ENCODE measurements around the gene SCN5A.
"Not testable (repeated sequence)": the region's sequence is repeated elsewhere in the genome, so short reads cannot be mapped to it uniquely, and the experiment has no call there.

The SCN5A gene

DNA sequence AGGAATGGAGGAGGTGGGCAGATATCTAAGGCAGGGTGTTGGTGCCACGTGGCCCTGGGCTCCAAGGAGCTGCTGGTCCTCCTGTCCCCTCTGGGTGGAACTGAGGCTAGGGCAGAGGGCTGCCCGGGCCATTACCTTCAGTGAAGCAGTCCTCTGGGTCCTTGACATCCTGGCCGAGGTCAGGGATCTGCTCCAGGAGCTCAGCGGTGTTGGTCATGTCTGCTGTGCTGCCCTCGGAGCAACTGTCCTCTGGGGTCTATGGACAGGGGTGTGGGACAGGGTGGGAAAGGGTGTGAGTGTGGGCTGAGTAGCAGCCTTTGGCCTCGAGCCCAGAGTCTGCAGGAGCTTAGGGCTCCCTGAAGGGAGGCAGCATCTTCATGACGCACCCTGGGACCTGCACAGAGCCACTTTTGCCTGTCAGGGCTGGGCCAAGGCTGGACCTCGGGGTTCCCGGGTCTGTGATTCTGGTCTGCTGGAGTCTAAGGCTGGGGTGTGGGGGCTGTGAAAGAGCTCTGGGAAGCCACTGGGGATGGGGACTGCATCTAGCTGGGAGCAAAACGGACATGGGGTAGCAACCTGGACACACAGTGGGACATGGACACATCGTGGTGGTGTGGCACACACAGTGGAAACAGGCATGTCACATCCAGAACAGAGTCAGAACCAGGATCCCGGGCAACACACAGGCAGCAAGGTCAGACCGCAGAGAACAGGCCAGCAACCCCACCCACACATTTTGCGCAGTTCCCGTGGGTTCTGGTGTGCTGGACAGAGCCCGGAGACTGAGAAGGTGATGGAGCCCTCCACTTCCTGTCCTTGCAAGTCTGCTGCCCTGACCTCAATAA is 72.7 kb downstream of the SCN5A start:
- no peak for DNase-seq

DNA sequence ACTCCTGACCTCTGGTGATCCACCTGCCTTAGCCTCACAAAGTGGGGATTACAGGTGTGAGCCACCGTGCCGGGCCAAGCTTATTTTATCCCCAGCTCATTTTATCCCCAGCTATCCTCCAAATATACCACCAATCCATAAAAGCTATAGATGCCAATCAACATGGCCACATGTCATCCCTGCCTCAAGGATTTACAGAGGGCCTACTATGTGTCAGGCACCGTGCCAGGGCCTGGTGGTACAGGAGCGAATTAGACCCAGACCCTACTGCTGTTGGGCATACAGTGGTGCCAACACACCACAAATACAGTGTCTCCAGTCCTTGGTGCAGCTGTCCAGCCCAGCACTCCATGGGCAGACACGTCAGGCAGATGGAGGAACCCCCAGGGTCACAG is 73.4 kb downstream of the SCN5A start:
- DNase-seq = no peak

DNA sequence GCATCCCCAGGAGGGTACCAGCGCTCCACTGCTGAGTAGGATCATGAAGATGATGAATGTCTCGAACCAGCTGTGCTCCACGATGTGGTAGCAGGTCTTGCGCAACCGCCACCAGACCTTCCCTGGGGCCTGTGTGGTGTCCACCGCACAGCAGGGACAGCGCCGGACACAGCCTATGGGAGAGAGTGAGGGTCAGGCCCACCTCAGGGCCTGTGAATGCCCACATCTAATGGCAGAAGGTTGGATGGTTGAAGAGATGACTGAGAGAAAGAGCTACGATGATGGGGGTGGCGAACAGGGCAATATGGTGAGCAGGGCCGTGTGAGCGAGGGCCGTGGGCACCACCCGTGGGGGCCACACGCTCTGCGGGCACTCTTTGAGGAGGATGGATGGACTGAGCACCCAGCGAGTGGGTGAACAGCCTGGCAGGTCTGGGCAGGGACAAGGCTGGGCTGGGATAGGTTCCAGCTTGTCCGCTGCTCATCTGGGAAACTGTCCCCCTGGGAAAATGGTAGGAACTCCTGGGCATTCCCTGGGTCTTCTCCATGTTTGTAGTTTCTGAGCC is 74.1 kb downstream of the SCN5A start:
- DNase-seq = no peak

DNA sequence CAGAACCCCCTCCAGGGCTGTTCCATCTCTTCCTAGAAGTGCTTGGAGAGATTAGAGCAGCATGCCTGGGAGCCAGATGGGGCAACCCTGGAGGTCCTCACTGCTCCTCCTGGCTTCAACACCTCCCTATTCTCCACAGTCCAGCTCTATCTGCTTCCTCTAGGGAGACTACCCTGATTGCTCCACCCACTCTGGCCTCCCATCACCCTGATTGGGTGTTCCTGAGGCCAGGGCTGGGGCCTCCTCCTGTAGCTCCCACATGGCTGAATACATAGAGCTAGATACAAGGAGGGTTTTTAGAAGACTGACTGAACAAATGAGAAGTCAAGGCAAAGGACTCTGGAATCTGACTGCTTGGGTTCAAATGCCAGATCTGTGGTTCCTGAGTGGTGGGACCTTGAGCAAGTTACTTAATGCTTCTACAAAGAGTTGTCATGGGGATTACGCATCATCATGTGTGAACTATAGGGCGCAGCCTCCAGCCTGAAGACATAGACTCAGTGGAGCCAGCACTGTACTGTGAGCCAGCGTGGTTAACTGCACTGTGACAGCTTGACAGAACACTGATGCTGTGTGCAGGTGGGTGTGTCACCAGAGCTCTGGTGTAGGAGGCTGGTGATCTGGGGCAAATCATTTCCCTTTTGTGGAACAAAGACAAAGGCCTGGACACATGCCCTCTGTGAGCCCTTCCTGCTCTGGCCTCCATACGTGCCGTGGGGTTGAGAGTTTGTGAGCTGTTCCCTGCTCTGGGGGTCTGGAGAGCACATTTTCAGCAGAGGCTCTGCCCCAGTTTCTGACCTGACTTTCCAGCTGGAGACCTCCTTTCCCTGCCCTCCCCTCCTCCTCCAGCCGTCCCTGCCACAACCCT is 74.8 kb downstream of the SCN5A start:
- DNase-seq = no peak

DNA sequence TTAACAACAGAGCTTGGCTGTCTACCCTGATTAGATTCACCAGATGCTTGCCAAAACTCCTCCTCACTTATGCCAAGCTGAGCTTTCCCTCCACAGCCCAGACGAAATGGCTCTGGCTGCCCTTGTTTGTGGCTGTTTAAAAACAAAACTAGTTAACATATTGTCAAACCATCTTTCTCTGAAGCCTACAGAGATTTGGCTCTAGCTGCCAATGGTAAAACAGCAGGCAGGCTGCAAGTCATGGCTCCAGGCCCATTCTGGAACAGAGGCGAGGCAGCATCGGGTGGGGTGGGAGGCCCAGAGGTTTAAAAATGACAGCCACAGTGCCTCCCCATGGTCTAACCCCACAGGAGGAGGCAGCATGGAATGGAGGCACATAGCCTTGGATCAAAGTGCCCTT is 75.9 kb downstream of the SCN5A start:
- DNase-seq = no peak

DNA sequence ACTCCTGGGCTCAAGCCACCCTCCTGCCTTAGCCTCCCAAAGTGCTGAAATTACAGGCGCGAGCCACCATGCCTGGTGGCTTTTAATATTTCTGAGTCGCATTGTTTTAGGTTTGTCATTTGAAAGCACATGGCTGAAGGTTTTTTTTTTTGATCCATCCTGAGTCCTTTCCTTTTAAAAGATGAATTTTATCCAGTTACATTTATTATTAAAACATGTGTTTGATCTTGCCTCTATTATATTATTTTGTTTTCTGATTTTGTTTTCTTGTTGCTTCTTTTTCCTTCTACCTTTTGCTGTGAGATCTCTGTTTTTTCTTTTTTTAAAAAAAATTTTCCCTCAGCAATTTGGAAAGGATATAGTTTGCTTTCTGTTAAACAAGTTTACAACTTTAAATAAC is 76.4 kb downstream of the SCN5A start:
- DNase-seq = no peak

DNA sequence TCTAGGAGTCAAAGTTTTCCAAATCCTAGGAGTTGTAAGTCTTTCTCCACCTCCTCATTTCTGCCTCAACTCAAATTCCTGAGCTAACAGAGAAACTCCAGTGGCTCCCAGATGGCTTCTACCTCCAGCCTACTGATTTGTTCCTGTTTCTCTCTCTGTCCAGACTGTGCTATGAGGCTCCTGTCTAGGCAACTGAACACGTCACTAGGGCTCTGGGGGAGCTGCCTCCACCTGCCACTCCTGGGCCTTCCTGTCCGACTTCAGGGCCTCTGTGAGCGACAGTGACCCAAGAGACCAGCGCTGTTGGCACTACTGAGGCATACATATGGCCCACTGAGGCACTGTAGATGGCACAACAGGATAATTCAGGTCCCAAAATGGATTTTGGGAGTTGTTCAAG is 82.0 kb downstream of the SCN5A start:
- no peak for DNase-seq

DNA sequence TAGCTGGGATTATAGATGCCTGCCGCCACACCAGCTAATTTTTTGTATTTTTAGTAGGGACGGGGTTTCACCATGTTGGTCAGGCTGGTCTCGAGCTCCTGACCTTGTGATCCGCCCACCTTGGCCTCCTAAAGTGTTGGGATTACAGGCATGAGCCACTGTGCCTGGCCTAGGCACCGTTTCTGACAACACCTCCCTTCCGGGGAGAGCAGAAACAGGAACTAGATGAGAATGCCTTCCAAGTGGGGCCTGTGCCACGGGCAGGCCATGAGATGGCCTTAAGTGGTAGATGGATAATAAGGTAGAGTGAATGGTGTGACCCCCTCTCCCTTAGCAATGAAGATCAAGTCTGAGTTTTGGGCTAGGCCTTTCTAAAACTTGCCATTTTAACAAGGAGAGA is 82.7 kb downstream of the SCN5A start:
- DNase-seq = not testable (repeated sequence)

DNA sequence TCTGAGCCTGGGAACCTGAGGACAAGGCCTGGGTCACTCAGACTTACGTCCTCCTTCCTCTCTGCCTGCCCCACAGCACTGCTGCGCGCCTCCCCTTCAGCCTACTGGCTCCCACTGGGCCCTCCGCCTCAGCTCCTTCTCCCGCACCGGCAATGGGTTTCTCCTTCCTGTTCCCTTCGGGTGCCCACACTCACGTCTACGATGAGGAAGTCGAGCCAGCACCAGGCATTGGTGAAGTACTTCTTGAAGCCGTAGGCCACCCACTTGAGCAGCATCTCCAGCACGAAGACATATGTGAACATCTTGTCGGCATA is 83.3 kb downstream of the SCN5A start:
- DNase-seq = no peak

DNA sequence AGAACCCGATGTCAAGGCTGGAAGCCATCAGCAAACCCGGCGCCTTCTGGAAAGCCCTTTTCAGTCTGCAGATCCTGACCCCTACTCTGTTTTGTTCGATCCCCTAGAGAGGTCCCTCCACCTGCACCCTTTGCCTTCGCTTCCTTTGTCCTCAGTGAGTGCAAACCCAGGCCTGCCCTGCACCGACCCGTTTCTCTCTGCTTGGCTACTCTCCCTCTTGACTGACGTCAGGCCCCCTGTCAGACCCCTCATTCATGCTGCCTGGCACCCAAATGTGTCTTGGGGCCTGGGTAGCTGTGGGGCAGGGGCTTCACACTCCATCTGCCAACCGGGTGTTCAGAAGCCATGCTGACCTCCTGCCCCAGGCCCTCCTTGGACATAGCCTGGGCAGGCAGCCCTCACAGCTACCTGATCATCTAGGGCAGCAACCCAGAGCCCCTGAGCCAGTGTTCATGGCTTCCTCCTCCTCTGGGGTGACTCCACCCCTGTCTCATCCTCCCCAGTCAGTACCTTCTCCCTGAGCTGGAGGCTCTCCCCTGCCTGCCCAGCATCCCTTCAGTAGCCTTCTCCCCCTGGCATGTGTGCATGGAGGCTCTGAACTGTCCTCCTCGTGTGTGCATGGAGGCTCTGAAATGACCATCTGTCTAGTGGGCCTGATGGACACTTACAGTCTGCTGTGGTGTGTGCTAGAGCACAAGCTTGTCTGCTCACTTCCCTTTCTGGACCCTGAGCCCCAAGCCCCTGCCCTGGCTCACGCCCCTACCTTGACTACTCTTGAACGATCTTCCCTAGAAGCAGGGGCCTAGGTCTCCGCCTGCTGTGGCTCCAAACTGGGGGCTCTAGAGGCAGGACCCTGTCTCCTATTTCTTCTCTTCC is 83.9 kb downstream of the SCN5A start:
- DNase-seq = no peak

DNA sequence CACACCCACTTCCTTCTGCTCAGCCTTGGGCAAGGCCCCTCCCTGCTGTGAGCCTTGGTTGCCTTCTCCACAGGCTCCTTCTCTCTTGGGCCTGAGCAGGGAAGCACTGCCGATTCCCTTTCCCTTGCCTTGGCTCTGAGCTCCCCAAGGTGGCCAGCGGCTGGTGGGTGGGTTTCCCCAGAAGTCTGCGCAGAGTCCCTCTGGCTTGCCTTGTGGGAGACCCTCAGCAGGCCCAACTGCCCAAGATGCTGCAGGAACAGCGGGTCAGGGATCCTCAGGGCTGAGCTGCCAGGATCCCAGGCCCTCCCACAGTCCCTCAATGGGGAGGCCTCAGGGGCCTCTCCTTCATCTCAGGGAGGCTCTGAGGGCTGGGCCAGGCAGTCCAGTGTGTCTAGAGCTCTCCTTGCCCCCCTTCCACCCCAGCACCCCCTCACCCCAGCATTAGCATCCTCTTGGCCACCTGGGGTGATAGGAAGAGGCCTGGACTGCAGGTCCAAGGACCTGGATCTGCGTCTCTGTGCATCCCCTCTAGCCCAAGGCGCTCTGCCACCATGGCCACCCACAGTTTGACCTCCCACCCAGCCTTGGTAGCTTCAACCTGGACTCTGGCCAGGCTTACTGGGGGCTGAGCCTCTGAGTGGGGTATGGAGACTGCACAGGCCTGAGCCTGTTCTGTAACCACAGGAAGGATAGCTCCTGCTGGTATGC is 84.7 kb downstream of the SCN5A start:
- no peak for DNase-seq

DNA sequence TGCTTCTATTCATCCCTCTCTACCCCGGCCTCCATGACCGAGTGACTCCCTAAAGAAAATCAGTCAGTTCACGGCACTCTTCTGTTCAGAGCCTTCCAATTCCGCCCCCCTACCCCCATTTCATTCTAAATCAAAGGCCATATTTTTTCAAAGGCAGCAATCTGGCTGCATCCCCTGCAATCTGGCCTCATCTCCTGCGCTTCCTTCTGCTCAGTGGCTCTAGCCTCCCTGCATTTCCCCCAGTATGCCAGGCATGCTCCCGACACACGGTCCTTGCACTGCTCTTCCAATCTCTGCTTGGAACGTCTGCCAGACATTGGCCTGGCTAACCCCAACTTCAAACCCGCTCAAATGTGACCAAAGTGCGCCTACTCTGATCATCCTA is 85.6 kb downstream of the SCN5A start:
- no peak for DNase-seq

DNA sequence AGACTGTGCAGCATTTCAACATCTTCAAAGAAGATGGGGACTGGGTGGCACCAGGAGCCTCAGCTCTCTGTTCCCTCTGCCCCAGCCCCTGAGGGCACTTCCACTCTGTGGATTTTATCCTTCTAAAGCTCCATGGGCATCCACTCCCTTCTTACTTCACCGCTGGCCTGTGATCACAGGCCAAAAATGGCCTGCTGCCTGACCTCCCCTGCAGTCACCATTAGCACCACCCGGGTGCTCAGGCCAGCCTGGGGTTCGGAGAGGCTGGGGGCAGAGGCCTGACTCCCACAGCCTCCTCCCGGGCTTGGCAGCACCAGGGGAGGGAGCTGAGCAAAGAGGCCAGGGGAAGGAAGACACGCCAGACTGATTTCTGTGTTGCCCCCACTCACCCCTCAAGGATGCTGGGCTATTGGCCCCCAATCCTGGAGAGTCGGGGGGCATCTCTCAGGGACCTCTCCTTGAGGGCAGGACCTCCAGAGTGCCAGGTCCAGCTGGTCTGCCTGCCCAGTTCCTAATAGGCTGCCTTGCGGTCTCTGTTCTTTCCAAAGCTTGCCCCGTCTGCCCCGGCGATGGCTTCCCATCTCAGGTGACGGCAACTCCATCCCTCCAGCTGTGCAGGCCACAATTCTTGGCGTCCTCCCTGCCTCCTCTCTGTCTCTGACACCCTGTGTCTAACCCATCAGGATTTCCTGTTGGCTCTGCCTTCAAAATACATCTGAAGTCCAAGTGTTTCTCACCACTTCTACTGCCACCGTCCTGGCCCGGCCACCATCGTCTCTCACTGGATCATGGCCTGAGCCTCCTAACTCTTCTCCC is 86.2 kb downstream of the SCN5A start:
- DNase-seq = no peak

DNA sequence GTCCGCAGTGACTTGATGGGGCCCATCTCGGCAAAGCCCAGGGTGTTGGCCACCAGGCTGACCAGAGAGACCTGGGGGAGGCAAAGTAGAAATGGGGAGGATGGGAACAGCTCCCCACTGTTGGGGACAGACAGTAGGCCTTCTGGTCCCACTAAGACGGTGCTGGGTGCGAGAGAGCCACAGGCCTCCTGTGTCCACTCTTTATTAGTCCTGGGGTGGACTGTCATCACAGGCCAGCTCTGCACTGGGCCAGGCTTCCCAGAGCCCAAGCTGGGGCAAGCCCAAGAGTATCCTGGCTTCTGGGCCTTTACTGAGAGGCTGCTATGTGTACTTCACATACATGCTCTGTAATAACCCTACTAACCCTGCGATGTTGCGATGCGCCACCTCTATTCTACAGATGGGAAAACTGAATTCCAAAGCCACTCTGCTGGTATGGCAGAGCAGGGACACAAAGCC is 87.0 kb downstream of the SCN5A start:
- DNase-seq = no peak

DNA sequence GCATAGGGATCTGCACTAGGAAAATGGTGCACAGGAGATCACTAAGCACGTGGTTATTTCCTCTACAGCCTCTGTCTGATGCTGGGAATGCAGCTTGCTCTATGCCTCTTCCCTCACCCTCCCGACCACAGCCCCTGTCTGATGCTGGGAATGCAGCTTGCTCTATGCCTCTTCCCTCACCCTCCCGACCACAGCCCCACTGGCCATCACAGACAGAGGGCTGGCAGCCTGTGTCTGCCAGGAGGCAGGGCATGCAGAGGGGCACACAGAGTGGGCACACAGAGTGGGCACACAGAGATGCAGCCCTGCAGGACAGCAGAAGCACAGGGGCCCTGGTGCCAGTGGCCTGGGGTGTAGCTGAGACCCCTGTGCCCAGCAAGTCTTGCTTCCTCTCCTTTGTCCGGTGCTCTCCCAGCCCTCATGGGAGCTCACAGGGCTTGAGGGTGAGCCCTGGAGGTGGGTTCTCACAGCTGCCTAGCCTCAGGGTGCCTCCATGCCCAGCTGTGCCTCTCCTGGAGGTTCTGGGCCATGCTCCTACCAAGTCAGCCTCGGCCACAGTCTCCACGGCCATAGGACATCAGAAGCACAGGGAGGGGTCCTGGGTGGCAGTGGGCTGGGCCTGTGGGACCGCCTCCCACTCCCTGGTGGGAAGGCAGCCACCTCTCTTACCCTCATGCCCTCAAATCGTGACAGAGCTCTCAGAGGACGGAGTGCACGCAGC is 87.6 kb downstream of the SCN5A start:
- DNase-seq = no peak

DNA sequence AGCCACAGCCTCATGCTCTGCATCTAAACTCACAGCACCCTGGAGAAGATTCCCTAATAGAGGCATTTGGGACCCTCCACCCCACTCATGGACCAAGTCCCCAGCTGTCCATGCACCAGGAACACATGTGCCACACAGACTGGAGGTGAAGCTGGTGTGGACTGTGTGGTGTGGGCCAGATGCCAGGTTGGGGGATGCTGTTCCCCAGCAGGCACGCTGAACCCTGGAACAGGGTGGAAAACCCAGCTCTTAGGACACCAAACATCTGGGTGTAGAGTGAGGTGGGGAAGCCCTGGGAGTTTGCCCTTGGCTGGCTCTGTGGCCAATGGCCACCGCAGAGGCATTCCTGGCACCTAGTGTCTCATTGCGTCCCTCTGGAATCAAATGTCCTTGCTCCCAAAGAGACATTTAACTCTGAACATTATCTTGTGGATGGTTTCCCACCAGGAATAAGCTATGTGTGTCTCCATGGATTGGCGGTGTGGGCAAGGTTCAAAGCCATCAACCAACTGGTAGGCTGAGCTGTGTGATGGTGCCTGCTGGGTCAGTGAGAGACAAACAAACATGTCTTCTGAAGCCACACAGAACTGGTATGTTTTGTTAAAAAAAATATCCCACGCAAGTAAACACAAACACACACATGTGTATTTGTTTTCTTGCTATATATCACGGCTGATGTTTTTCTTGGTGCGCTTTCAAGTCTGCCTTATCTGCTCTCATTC is 88.3 kb downstream of the SCN5A start:
- no peak for DNase-seq

DNA sequence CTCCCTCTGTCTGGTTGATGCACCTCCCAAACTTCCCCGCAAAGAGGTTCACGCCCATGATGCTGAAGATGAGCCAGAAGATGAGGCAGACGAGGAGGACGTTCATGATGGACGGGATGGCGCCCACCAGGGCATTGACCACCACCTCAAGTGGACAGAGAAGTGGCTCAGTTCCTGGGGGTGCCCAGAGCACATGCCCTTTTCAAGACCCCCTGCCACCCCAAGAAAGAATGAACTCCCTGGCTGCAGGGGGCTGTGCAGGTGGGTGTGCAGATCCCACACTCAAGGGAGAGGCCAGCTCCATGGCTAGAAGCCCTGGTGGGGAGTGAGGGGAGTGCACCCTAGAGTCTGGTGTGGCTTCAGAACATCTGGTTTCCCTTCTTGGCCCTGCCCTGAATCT is 89.2 kb downstream of the SCN5A start:
- DNase-seq = no peak

DNA sequence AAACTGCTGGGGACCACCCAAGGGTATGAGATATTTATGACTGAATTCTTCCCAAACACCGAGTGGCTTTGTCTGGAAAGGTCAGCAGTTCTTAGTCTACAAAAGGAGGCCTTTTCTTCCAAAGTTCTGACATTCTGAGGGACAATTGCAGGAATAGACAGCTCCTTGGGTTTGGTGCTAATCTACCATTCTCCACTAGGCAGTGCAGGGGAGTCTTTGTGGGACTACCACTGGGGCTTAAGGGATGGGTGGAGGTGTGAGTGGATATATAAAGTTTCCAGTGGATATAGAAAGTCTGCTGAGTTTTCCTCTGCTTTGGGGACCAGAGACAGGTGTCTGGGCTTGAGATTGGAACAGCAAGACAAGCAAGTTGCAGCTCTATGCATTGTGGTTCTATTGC is 90.6 kb downstream of the SCN5A start:
- DNase-seq = no peak

DNA sequence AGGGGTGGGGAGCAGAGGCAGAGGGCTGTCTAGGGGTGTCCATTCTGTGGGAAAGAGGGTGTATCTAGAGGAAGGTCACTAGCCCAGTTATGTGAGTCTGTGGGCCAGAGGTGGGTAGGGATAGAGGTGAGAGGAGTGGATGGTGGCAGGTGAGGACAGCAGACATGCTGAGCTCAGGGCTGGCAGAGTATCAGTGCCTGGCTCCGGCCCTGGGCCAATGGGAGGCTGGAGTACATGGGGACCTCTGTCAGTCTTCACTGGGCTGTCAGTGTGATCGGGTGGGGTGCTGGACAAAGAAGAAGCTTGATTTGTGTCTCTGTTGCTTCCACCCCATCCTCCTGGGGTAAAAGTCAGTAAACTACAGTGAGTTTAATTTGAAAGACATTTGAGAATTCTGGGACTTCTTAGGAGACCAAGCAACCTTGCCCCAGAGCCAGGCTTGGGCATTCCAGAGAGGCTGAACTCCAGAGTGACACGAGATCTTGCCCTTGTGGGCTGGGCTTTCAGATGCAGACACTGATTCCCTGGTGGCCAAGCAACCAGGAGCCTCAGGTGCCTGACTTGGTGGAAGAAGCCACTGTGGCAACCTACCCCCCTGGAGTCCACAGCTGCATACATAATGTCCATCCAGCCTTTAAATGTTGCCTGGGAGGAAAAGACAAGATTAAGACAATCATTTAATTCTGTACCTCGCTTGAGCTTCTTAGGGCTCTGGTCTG is 92.7 kb downstream of the SCN5A start:
- DNase-seq = no peak
